Tibial nerve (tissue), 4 donors: ENCODE data around the gene TCF23.

Source experiments
- CTCF ChIP-seq, 5 experiments: fragments of 200-600 bp in 3 of 5; fragments of 450-650 bp in 2 of 5; sonication (generic) in 3 of 5; IDR thresholded peaks; one replicate each; pipeline ENCODE4 v1.5.1; 2016 to 2019; ENCODE audit warnings: antibody characterized with exemption in 5 of 5, mild to moderate bottlenecking in 3 of 5, moderate library complexity in 2 of 5
- EP300 ChIP-seq, 2 donors: sonication (generic); formaldehyde crosslinking; IDR thresholded peaks; one replicate each; pipeline ENCODE4 v1.6.1; 2017; ENCODE audit warnings: antibody characterized with exemption in 2 of 2, mild to moderate bottlenecking in 1 of 2
- POLR2A ChIP-seq, 2 donors: fragments of 450-650 bp; IDR thresholded peaks; one replicate each; pipeline ENCODE4 v1.6.1; 2017; ENCODE audit warnings: antibody characterized with exemption in 2 of 2, mild to moderate bottlenecking in 2 of 2, moderate library complexity in 2 of 2

GRCh38 chr2:27198627-27199026, 49.8 kb downstream of the TCF23 start:
- TF ChIP-seq POLR2A (IDR thresholded peaks at IDR 0.05) (no peak), CTCF (IDR thresholded peaks at IDR 0.05) (no peak), EP300 (IDR thresholded peaks at IDR 0.05) (no peak)
